Measurements from ENCODE around the gene ITGB5. TPM values are rescaled to one million over a fixed set of nuclear protein-coding genes. Genes with fewer than 3 reads are reported as not detected.

ITGB5 gene
- total RNA-seq, 1 donor from 2014 or later = 46.0 TPM

DNA sequence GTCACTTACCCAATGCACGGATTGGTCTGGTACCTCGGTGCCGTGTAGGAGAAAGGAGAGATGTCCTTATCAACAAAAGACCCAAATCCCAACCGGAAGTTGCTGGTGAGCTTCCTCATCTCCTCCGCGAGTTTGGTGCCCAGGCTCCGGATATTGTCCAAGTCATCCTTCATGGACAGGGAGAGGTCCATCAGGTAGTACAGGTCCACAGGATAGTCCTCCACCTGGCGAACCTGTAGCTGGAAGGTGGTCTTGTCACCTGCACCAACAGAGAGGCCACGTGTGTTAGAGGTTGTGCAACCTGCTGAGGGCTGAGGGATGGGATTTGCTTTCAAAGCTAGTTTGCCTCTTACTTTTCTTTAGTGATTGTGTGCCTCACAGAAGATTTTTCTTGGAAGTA lies 38.9 kb downstream of the ITGB5 start:
- H3K4me1 Mint-ChIP-seq (ENCODE audit: unreplicated experiment) = peaks cover 30% of the 10 kb centered on the region
- H3K4me3 Mint-ChIP-seq = no peak overlapping the region
- TF ChIP-seq, protein P1, sequence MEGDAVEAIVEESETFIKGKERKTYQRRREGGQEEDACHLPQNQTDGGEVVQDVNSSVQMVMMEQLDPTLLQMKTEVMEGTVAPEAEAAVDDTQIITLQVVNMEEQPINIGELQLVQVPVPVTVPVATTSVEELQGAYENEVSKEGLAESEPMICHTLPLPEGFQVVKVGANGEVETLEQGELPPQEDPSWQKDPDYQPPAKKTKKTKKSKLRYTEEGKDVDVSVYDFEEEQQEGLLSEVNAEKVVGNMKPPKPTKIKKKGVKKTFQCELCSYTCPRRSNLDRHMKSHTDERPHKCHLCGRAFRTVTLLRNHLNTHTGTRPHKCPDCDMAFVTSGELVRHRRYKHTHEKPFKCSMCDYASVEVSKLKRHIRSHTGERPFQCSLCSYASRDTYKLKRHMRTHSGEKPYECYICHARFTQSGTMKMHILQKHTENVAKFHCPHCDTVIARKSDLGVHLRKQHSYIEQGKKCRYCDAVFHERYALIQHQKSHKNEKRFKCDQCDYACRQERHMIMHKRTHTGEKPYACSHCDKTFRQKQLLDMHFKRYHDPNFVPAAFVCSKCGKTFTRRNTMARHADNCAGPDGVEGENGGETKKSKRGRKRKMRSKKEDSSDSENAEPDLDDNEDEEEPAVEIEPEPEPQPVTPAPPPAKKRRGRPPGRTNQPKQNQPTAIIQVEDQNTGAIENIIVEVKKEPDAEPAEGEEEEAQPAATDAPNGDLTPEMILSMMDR (conservative IDR thresholded peaks at IDR 0.05) = no peak

DNA sequence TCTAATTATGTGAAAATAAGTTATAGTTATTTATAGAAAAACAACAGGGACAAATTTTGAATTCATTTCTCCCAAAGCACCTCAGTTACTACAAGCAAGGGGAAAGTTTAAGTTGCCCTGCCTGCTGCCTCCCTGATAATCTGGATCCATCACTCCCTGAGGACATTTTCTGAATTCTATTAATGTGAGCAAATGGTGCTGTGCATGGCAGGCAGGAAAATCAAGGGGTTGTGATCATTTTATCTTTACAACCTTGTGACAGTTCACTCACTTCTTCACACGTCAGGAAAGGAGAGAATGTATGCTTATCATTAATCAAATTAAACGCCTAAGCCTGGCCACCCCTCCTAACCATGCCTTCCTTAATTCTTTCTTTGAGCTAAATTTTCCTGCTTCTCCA lies 39.3 kb downstream of the ITGB5 start:
- peaks cover 20% of the 10 kb centered on the region for H3K36me3 Mint-ChIP-seq

More for the DNA sequence above, 38.9 kb downstream of the ITGB5 start:
- Mint-ChIP-seq H3K27me3 (no peaks in the 10 kb centered on the region), H3K9me3 (no peaks in the 10 kb centered on the region), H3K27ac (no peak overlapping the region), H3K36me3 (peaks cover 18% of the 10 kb centered on the region)
- DNase-seq (ENCODE audit: extremely low spot score, unreplicated experiment) = no peak

DNA sequence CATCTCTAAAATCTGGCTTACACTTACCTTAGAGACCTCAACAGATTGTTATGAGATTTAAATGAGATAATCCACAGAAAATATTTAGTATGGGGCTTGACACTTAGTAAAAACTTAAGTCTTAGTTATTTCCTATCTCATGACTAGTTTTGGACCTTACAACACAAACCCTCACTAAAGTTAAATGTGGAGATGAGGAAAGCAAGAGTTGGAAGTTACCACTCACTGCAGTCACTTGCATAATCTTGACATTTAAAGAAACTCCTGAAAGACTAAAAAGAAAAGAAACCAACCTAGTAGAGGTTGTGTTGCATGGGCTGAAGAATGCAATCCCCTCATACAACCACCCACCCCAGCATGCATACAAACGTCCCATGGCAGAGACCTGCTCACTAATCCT lies 40.1 kb downstream of the ITGB5 start:
- Mint-ChIP-seq H3K27me3 (no peaks in the 10 kb centered on the region), H3K27ac (no peak overlapping the region), H3K36me3 (peaks cover 20% of the 10 kb centered on the region)

More for the DNA sequence above, 39.3 kb downstream of the ITGB5 start:
- TF ChIP-seq, protein P1 (conservative IDR thresholded peaks at IDR 0.05) = no peak
- Mint-ChIP-seq H3K9me3 (no peaks in the 10 kb centered on the region), H3K27ac (no peak overlapping the region), H3K27me3 (no peaks in the 10 kb centered on the region), H3K4me1 (ENCODE audit: unreplicated experiment) (peaks cover 27% of the 10 kb centered on the region), H3K4me3 (no peak overlapping the region)
- DNase-seq (ENCODE audit: extremely low spot score, unreplicated experiment) = no peak

DNA sequence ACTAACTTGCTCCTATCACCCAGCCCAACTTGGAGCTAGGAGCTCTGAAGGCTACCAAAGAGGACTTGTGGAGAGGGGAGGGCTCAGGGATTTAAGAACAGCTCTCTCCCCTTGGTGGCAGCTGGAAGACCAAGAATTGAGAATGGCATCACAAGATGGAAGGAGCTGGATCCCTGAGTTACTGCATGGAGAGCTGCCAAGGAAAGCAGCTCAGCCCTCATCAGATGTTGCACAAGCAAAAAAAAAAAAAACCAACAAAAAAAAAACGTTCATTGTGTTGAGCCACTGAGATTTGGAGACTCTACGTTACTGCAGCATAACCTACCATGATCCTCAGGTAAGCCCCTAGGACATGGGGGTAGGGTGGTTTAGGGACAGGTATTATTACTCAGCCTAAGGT lies 41.0 kb downstream of the ITGB5 start:
- Mint-ChIP-seq H3K4me3 (no peak overlapping the region), H3K36me3 (peaks cover 26% of the 10 kb centered on the region), H3K4me1 (ENCODE audit: unreplicated experiment) (peaks cover 14% of the 10 kb centered on the region), H3K9me3 (no peaks in the 10 kb centered on the region), H3K27me3 (no peaks in the 10 kb centered on the region), H3K27ac (no peak overlapping the region)
- TF ChIP-seq, protein P1 (conservative IDR thresholded peaks at IDR 0.05) = no peak
- no peak for DNase-seq (ENCODE audit: extremely low spot score, unreplicated experiment)

More for the DNA sequence above, 40.1 kb downstream of the ITGB5 start:
- TF ChIP-seq, protein P1 (conservative IDR thresholded peaks at IDR 0.05) = no peak
- Mint-ChIP-seq H3K4me1 (ENCODE audit: unreplicated experiment) (peaks cover 23% of the 10 kb centered on the region), H3K4me3 (no peak overlapping the region), H3K9me3 (no peaks in the 10 kb centered on the region)
- DNase-seq (ENCODE audit: extremely low spot score, unreplicated experiment) = no peak

DNA sequence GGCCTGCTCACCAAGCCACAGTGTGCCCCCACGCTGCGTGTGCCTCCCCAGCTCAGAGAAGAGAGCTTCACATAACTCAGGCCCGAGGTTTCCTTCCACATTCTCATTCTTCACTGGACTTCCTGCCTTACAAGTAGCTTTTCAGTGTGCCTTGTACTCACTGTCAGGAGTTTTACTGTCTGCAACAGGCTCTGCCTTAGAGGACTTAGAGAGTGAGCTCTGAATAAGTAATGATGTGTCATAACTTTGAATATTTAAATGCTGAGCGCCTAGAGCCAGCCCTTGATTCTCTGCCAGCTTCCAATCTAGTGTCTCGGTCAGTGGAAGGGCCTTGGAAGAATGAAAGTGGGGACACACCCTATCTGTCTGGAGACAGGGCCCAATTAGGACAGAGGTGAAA lies 41.8 kb downstream of the ITGB5 start:
- TF ChIP-seq, protein P1 (conservative IDR thresholded peaks at IDR 0.05) = no peak
- Mint-ChIP-seq H3K27ac (peak overlapping the region; percentile 58), H3K27me3 (no peaks in the 10 kb centered on the region), H3K4me3 (peak overlapping the region; percentile 18), H3K4me1 (ENCODE audit: unreplicated experiment) (peaks cover 10% of the 10 kb centered on the region), H3K36me3 (peaks cover 30% of the 10 kb centered on the region), H3K9me3 (no peaks in the 10 kb centered on the region)
- DNase-seq (ENCODE audit: extremely low spot score, unreplicated experiment) = no peak
